GM10266 (cell line): ENCODE measurements around the gene SCN8A.

ENCODE experiments used
- DNase-seq: peaks from one replicate; pipeline ENCODE4 v3.0.0; 2012; ENCODE audit errors: extremely low spot score
- CTCF ChIP-seq: IDR thresholded peaks from 2 replicates; pipeline ENCODE4 v1.5.1; 2012; ENCODE audit warnings: mild to moderate bottlenecking, low read depth; ENCODE audit not compliant: control insufficient read depth, insufficient read depth; ENCODE audit errors: missing control alignments

Gene SCN8A

GRCh38 chr12:51729331-51729730, 138.3 kb downstream of the SCN8A start:
- DNase-seq = no peak
- no peak for TF ChIP-seq CTCF

DNA sequence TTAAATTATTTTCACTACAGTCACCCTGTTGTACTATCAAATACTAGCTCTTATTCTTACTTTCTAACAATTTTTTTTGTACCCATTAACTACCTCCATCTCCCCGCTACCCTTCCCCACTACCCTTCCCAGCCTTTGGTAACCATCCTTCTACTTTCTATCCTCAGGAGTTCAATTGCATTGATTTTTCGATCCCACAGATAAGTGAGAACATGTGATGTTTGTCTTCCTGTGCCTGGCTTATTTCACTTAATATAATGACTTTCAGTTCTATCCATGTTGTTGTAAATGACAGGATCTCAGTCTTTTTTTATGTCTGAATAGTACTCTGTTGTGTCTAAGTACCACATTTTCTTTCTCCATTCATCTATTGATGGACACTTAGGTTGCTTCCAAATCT, 139.7 kb downstream of the SCN8A start:
- no peak for TF ChIP-seq CTCF

DNA sequence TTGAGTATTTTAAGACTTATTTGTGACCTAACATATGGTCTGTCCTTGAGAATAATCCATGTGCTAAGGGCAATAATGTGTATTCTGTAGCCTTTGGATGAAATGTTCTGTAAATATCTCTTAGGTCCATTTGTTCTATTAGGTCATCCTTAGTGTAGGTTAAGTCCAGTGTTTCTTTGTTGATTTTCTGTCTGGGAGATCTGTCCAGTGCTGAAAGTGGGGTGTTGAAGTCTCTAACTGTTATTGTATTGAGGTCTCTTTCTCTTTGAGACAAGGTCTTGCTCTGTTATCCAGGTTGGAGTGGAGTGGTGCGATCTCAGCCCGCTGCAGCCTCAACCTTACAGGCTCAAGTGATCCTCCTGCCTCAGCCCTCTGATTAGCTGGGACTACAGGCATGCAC, 149.5 kb downstream of the SCN8A start:
- no peak for TF ChIP-seq CTCF
- DNase-seq = no peak

More for the DNA sequence above, 139.7 kb downstream of the SCN8A start:
- DNase-seq = no peak

DNA sequence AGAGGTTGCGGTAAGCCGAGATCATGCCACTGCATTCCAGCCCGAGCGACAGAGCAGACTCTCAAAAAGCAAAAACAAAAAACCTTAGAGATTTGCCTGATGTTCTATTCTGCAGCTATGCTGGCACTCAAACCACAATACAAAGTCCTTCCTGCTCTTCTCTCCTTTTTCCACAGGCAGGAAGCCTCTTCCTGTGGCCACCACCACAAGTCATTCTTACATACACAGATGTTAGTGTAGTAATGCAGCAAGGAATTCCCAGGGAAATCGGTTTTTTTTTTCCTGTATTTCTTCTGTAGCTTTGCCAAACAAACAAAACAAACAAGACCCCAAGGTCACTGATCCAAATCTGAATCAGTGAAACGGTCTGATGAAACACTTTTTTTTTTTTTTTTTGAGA, 153.2 kb downstream of the SCN8A start:
- no peak for TF ChIP-seq CTCF
- DNase-seq = no peak

- TF ChIP-seq CTCF = no peak
- no peak for DNase-seq
These were observed 153.9 kb downstream of the SCN8A start for GRCh38 chr12:51744957-51745356.

GRCh38 chr12:51746416-51746815, 155.4 kb downstream of the SCN8A start:
- no peak for DNase-seq
- no peak for TF ChIP-seq CTCF

- no peak for DNase-seq
- TF ChIP-seq CTCF = no peak
These were observed 157.2 kb downstream of the SCN8A start for GRCh38 chr12:51748235-51748634.
